ENCODE results near the gene MINPP1. TPM values are rescaled to one million over a fixed set of nuclear protein-coding genes. Genes with fewer than 3 reads are reported as not detected.

MINPP1 gene
- total RNA-seq, 1 experiment from 2014 or later: 22.1 TPM

DNA sequence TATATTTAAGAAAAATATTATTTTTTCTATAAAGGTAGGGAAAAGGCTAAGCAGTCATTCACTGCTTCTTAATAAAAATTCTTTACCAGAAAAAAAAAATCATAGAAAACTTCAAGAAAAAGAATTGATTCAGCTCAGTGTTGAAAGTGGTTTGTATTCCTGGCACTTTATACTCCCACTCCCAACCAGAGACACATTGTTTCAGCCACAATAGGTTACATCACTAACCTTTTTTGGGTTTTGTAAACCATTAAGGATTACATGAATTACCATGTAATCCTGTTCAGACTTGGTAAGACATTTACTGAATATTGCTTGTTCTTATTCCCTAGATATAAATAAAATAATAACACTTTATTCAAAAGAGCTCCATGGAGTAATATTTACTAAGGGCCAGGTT lies 46.6 kb downstream of the MINPP1 start:
- peaks cover 0 to 7% of the 10 kb centered on the region in 2 experiments; a peak in 1 of 4 replicates for H3K4me1 ChIP-seq (ENCODE audit: control insufficient read depth in 1 of 2, insufficient read depth in 2 of 2, low read length in 2 of 2)
- H3K4me3 ChIP-seq (replicated peaks in 1 of 2; ENCODE audit: low read depth in 1 of 2, low read length in 2 of 2): no peak overlapping the region
- RAD21 ChIA-PET (ENCODE audit: low non-redundant PET in 1 of 2, low total read pairs in 2 of 2, uncharacterized antibody in 2 of 2, unreplicated experiment in 2 of 2): no interaction called here
- H3K4me2 ChIP-seq (ENCODE audit: low read length): no peak overlapping the region
- no peaks in the 10 kb centered on the region for H4K20me1 ChIP-seq (ENCODE audit: insufficient read depth)
- TF ChIP-seq, protein P1, sequence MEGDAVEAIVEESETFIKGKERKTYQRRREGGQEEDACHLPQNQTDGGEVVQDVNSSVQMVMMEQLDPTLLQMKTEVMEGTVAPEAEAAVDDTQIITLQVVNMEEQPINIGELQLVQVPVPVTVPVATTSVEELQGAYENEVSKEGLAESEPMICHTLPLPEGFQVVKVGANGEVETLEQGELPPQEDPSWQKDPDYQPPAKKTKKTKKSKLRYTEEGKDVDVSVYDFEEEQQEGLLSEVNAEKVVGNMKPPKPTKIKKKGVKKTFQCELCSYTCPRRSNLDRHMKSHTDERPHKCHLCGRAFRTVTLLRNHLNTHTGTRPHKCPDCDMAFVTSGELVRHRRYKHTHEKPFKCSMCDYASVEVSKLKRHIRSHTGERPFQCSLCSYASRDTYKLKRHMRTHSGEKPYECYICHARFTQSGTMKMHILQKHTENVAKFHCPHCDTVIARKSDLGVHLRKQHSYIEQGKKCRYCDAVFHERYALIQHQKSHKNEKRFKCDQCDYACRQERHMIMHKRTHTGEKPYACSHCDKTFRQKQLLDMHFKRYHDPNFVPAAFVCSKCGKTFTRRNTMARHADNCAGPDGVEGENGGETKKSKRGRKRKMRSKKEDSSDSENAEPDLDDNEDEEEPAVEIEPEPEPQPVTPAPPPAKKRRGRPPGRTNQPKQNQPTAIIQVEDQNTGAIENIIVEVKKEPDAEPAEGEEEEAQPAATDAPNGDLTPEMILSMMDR (IDR thresholded peaks at IDR 0.05 in 2 of 3, conservative IDR thresholded peaks at IDR 0.05 in 1 of 3; ENCODE audit: borderline replicate concordance in 1 of 3, insufficient read depth in 1 of 3, low read depth in 2 of 3, low read length in 2 of 3): no peak
- TF ChIP-seq SIN3A (IDR thresholded peaks at IDR 0.05; ENCODE audit: low read depth) (no peak), JUND (IDR thresholded peaks at IDR 0.05) (no peak), EZH2 (IDR thresholded peaks at IDR 0.05) (no peak), POLR2A (IDR thresholded peaks at IDR 0.05; ENCODE audit: borderline replicate concordance, extremely low read depth, insufficient read depth, insufficient read length) (no peak)
- TF ChIP-seq, protein P2, sequence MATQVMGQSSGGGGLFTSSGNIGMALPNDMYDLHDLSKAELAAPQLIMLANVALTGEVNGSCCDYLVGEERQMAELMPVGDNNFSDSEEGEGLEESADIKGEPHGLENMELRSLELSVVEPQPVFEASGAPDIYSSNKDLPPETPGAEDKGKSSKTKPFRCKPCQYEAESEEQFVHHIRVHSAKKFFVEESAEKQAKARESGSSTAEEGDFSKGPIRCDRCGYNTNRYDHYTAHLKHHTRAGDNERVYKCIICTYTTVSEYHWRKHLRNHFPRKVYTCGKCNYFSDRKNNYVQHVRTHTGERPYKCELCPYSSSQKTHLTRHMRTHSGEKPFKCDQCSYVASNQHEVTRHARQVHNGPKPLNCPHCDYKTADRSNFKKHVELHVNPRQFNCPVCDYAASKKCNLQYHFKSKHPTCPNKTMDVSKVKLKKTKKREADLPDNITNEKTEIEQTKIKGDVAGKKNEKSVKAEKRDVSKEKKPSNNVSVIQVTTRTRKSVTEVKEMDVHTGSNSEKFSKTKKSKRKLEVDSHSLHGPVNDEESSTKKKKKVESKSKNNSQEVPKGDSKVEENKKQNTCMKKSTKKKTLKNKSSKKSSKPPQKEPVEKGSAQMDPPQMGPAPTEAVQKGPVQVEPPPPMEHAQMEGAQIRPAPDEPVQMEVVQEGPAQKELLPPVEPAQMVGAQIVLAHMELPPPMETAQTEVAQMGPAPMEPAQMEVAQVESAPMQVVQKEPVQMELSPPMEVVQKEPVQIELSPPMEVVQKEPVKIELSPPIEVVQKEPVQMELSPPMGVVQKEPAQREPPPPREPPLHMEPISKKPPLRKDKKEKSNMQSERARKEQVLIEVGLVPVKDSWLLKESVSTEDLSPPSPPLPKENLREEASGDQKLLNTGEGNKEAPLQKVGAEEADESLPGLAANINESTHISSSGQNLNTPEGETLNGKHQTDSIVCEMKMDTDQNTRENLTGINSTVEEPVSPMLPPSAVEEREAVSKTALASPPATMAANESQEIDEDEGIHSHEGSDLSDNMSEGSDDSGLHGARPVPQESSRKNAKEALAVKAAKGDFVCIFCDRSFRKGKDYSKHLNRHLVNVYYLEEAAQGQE (IDR thresholded peaks at IDR 0.05; ENCODE audit: low read depth): no peak
- POLR2A ChIA-PET: no interaction called here
- no peak overlapping the region for H3K27ac ChIP-seq (ENCODE audit: low read depth, low read length)
- intact Hi-C loops (cut with micrococcal nuclease): no loop called here
- CTCF ChIA-PET: no interaction called here
- BruUV-seq (replicated peaks): no TSS peak
- H3K36me3 ChIP-seq (ENCODE audit: control insufficient read depth in 1 of 2, insufficient read depth in 2 of 2, low read length in 2 of 2): peaks cover 4 to 6% of the 10 kb centered on the region in 2 experiments; a peak in 2 of 4 replicates
- no peak overlapping the region for H2AFZ ChIP-seq (ENCODE audit: low read depth, low read length, poor library complexity, severe bottlenecking)
- ATAC-seq (no peak), DNase-seq (ENCODE audit: low read depth, low spot score) (no peak)
- no peaks in the 10 kb centered on the region for H3K9me3 ChIP-seq (ENCODE audit: control insufficient read depth in 1 of 2, insufficient read depth in 1 of 2, low read depth in 1 of 2, low read length in 2 of 2)
- H3K79me2 ChIP-seq (ENCODE audit: insufficient read depth, low read length): peaks cover 7% of the 10 kb centered on the region; the same call in 1 of the 2 replicates
- H3K9me2 ChIP-seq (ENCODE audit: insufficient read depth): no peaks in the 10 kb centered on the region
- no peaks in the 10 kb centered on the region for H3K27me3 ChIP-seq (ENCODE audit: insufficient read depth, low read length)
- no peak overlapping the region for H3K9ac ChIP-seq (ENCODE audit: low read length)
